Left lung (tissue), 10 donors: ENCODE results near the gene AKT3. TPM values are rescaled to one million over a fixed set of nuclear protein-coding genes. Genes with fewer than 3 reads are reported as not detected.

Experiments used
- ATAC-seq: fragments of 200-7000 bp; cut with Tn5 transposase; one replicate; pipeline ENCODE4 v1.9.1; 2020; ENCODE audit warnings: moderate library complexity
- DNase-seq, 4 donors: peaks; one replicate each; pipeline ENCODE4 v3.0.0-alpha.2; 2013 to 2020
- H3K27ac ChIP-seq, 2 donors: fragments of 200-600 bp; sonication (generic) in 1 of 2; one replicate each; pipeline versions ENCODE4 v1.5.0 to v1.8.0; 2020 to 2021
- H3K27me3 ChIP-seq, 2 donors: fragments of 200-600 bp; sonication (generic) in 1 of 2; one replicate each; pipeline versions ENCODE4 v1.5.0 to v1.8.0; 2020 to 2021
- H3K36me3 ChIP-seq, 2 donors: fragments of 200-600 bp; sonication (generic) in 1 of 2; one replicate each; pipeline versions ENCODE4 v1.5.0 to v1.8.0; 2020 to 2021
- H3K4me1 ChIP-seq, 2 donors: fragments of 200-600 bp; one replicate each; pipeline ENCODE4 v1.8.0; 2021
- H3K4me3 ChIP-seq, 2 donors: fragments of 200-600 bp; sonication (generic) in 1 of 2; one replicate each; pipeline versions ENCODE4 v1.5.0 to v1.8.0; 2020 to 2021; ENCODE audit warnings: mild to moderate bottlenecking in 1 of 2
- H3K9me3 ChIP-seq, 2 donors: fragments of 200-600 bp; sonication (generic) in 1 of 2; one replicate each; pipeline versions ENCODE4 v1.5.0 to v1.8.0; 2020 to 2021
- intact Hi-C, 2 donors: fragments of 100-400 bp; cut with DNase I; formaldehyde crosslinking; loops; one replicate each; pipeline versions ENCODE4 v1.11.2 to v1.14.2; 2022
- polyA plus RNA-seq, 6 donors: library from polyadenylated mRNA; unstranded; fragments of 120-200 nt; gene quantifications; one replicate each; pipeline ENCODE4 v1.2.1, GENCODE V29; 2013; ENCODE audit not compliant: insufficient read length in 6 of 6
- total RNA-seq, 2 donors: library from RNA; stranded (reverse); fragmentation: NEBNext Ultra II Directional; extraction: Animal tissue kit (Norgen Biotek cat#: 25700); gene quantifications; one replicate each; pipeline ENCODE4 v1.2.1, GENCODE V29; 2021
- TF ChIP-seq, protein P1 (sequence below), 2 donors: fragments of 200-600 bp; sonication (generic) in 1 of 2; IDR thresholded peaks; one replicate each; pipeline versions ENCODE4 v1.5.0 to v1.8.0; 2021; ENCODE audit warnings: antibody characterized with exemption in 2 of 2
- donor health status: DM: no; HTN: yes; CAD: no.
- donor health status: DM: no; HTN: no; CAD: no.

AKT3 gene
- total and polyA plus RNA-seq, 8 donors: 24.1 to 44.9 (median 29.4) TPM

DNA sequence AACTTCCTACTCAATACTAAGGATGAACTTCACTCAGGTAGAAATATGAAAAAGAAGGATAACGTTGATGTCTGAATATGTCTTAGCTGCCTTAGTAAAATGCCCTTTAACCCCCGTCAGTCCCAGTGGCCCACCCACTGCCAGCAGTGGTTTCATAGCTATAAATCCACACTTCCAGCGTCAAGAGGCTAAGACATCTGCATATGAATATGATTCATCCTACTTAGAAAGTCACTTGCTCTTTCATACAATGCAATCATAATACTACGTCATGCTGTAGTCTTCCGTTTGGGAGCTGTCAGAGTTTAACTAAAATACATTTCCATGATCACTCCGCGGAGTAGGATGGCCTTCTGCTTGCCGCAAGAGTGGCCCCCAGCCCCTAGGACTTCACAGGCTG lies 346.9 kb downstream of the AKT3 start:
- Histone ChIP-seq H3K36me3 (peaks cover 0 to 19% of the 10 kb centered on the region in 2 donors), H3K27me3 (no peaks in the 10 kb centered on the region), H3K27ac (no peak overlapping the region), H3K4me1 (no peaks in the 10 kb centered on the region), H3K4me3 (no peak overlapping the region), H3K9me3 (no peaks in the 10 kb centered on the region)
- ATAC-seq (no peak), DNase-seq (no peak)
- TF ChIP-seq, protein P1, sequence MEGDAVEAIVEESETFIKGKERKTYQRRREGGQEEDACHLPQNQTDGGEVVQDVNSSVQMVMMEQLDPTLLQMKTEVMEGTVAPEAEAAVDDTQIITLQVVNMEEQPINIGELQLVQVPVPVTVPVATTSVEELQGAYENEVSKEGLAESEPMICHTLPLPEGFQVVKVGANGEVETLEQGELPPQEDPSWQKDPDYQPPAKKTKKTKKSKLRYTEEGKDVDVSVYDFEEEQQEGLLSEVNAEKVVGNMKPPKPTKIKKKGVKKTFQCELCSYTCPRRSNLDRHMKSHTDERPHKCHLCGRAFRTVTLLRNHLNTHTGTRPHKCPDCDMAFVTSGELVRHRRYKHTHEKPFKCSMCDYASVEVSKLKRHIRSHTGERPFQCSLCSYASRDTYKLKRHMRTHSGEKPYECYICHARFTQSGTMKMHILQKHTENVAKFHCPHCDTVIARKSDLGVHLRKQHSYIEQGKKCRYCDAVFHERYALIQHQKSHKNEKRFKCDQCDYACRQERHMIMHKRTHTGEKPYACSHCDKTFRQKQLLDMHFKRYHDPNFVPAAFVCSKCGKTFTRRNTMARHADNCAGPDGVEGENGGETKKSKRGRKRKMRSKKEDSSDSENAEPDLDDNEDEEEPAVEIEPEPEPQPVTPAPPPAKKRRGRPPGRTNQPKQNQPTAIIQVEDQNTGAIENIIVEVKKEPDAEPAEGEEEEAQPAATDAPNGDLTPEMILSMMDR (IDR thresholded peaks at IDR 0.05): no peak
- intact Hi-C loops: no loop called here

DNA sequence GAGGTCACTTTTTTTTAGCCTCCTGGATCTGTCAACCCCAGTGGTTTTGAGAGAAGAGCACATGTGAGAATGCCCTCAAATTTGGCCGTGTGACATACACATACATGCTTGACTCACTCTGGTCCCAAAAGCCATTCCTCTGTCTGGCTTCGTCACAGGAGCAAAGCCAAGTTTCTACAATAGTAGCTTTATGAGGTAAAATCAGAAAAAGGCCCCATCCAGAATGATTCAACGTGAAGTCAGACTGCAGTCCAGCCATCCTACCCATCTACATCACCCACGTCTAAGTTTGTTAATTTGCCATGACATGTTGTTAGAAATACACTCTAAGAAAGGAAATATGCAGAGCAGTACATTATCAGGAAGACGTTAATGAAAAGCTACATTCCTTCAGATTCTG lies 349.0 kb downstream of the AKT3 start:
- intact Hi-C loops: no loop called here
- Histone ChIP-seq H3K36me3 (peaks cover 0 to 28% of the 10 kb centered on the region in 2 donors), H3K27ac (no peak overlapping the region), H3K4me3 (no peak overlapping the region), H3K4me1 (peaks cover 0 to 9% of the 10 kb centered on the region in 2 donors), H3K9me3 (no peaks in the 10 kb centered on the region), H3K27me3 (no peaks in the 10 kb centered on the region)
- ATAC-seq (no peak), DNase-seq (no peak)
- TF ChIP-seq, protein P1 (IDR thresholded peaks at IDR 0.05): no peak

DNA sequence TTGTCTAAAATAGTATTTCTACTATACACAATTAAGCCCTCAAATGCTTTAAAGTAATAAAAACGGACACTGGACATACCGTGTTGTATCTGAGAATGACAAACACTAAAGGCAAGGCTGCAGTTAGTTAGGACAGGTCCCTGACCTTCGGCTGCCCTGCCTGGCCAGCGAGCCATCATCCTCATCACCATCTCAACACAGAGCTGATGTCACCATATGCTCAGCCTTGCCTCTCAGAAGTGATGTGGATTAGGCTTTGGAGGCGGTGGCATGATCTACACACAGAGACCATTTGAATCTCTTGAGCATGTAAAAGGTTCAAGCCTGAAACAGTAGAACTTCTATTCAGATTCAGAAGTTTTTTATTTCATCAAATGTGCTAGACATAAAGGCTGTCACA lies 349.5 kb downstream of the AKT3 start:
- H3K36me3 ChIP-seq: peaks cover 0 to 28% of the 10 kb centered on the region in 2 donors
- TF ChIP-seq, protein P1 (IDR thresholded peaks at IDR 0.05): no peak
- no peak overlapping the region for H3K27ac ChIP-seq
- no peak for ATAC-seq
- no peaks in the 10 kb centered on the region for H3K9me3 ChIP-seq
- H3K4me1 ChIP-seq: peaks cover 0 to 14% of the 10 kb centered on the region in 2 donors
- no peak for DNase-seq
- H3K4me3 ChIP-seq: no peak overlapping the region
- H3K27me3 ChIP-seq: no peaks in the 10 kb centered on the region
- intact Hi-C loops: no loop called here

DNA sequence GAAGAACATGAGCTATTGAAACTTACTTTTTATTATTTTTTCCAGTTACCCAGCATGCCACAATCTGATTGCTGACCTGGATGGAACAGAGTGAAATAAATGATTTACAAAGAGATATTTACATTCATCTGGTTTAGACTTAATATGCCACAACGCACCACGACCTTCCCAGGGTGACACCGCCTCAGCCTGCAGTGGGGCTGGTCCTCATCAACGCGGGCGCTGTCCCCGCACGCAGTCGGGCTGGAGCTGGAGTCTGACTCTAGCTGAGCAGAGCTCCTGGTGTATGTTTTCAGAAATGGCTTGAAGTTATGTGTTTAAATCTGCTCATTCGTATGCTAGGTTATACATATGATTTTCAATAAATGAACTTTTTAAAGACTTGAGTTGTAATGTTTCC lies 350.3 kb downstream of the AKT3 start:
- DNase-seq (no peak), ATAC-seq (no peak)
- Histone ChIP-seq H3K4me3 (no peak overlapping the region), H3K4me1 (peaks cover 0 to 21% of the 10 kb centered on the region in 2 donors), H3K27me3 (no peaks in the 10 kb centered on the region), H3K27ac (no peak overlapping the region), H3K9me3 (no peaks in the 10 kb centered on the region), H3K36me3 (peaks cover 0 to 28% of the 10 kb centered on the region in 2 donors)
- TF ChIP-seq, protein P1 (IDR thresholded peaks at IDR 0.05): no peak
- intact Hi-C loops: no loop called here

DNA sequence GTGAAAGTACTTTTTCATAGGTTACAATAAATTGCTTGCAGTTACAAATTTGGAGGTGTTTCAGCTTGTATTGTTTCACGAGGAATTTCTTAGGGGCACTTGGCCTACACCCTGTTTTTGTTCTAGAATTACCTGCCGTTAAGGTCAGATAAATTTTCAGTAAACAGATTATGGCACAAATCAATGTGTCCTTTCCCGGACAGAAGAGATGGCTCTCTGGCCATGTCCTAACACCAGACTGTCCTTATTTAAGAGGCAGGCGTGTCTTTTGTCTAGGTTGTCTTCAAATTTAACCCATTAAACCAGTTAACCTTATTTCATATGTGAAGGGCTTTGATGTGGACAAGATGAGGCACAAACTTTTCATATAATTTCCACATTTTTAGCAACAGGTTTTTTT lies 350.8 kb downstream of the AKT3 start:
- Histone ChIP-seq H3K4me1 (peaks cover 0 to 21% of the 10 kb centered on the region in 2 donors), H3K4me3 (no peak overlapping the region), H3K36me3 (peaks cover 0 to 28% of the 10 kb centered on the region in 2 donors), H3K27me3 (no peaks in the 10 kb centered on the region), H3K9me3 (no peaks in the 10 kb centered on the region), H3K27ac (no peak overlapping the region)
- ATAC-seq: no peak
- TF ChIP-seq, protein P1 (IDR thresholded peaks at IDR 0.05): no peak
- DNase-seq: no peak
- intact Hi-C loops: no loop called here
